ENCODE data around the gene CTNND2.

The CTNND2 gene

DNA sequence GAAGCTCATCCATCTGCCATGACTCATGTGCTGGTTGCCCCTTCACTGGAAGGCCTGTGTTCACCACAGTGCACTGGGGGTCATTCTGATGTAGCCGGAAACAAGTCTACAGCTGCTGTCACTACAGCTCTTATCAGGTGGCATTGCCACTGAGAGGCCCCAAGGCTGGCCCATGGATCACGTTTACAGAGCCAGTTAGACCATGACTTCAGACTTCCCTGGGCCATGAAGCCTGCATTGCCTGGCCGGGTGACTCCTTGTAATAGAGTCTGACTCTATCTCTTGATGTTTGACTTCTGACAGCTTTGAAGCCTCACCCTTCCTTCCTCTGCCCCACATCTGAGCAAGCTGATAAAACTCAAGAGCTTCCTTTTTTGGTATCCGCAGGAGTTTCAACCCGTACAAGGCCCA is 669.7 kb downstream of the CTNND2 start:
- no peak overlapping the region for H3K4me2 ChIP-seq (ENCODE audit: low read length)
- no peak overlapping the region for H4K8ac ChIP-seq (ENCODE audit: low read depth, low read length)
- no CpG with 5 or more reads among the region's 5 CpGs for WGBS (ENCODE audit: extremely low coverage, insufficient coverage, insufficient read length)
- H2BK12ac ChIP-seq (ENCODE audit: low read length) = no peak overlapping the region
- H2AK5ac ChIP-seq (ENCODE audit: low read length) = no peak overlapping the region
- no peak overlapping the region for H3K14ac ChIP-seq (ENCODE audit: low read length)
- H3K27me3 ChIP-seq (ENCODE audit: insufficient read depth, low read length) = no peaks in the 10 kb centered on the region
- H3K79me2 ChIP-seq (ENCODE audit: control insufficient read depth, insufficient read depth, low read length, poor library complexity) = no peaks in the 10 kb centered on the region
- H2BK120ac ChIP-seq (ENCODE audit: insufficient read depth, low read length, poor library complexity) = no peak overlapping the region
- H3K36me3 ChIP-seq (ENCODE audit: control insufficient read depth in 1 of 2, insufficient read depth in 2 of 2, low read length in 2 of 2) = peaks cover 0 to 4% of the 10 kb centered on the region in 2 experiments
- DNase-seq = no peak
- H2AFZ ChIP-seq (ENCODE audit: insufficient read depth, low read length, poor library complexity) = no peak overlapping the region
- H2BK5ac ChIP-seq (ENCODE audit: low read depth, low read length, poor library complexity) = no peak overlapping the region
- no peaks in the 10 kb centered on the region for H3K79me1 ChIP-seq (ENCODE audit: low read length)
- no peak overlapping the region for H3K18ac ChIP-seq (ENCODE audit: low read length)
- peaks cover 3 to 5% of the 10 kb centered on the region in 2 experiments for H3K4me1 ChIP-seq (ENCODE audit: control insufficient read depth in 1 of 2, insufficient read depth in 2 of 2, low read length in 2 of 2)
- no peak overlapping the region for H3K4me3 ChIP-seq (ENCODE audit: low read depth, low read length)
- no peak overlapping the region for H3K9ac ChIP-seq (ENCODE audit: low read length)
- H4K91ac ChIP-seq (ENCODE audit: low read depth, low read length) = no peak overlapping the region
- H3K27ac ChIP-seq (ENCODE audit: low read depth, low read length) = no peak overlapping the region
- no peak overlapping the region for H3K4ac ChIP-seq (ENCODE audit: low read depth, low read length)
- H3K9me3 ChIP-seq (ENCODE audit: insufficient read depth, low read depth, low read length) = peaks cover 6% of the 10 kb centered on the region
- no peak overlapping the region for H3K23ac ChIP-seq (ENCODE audit: low read length)
- H4K12ac ChIP-seq (ENCODE audit: low read depth, low read length) = no peak overlapping the region

DNA sequence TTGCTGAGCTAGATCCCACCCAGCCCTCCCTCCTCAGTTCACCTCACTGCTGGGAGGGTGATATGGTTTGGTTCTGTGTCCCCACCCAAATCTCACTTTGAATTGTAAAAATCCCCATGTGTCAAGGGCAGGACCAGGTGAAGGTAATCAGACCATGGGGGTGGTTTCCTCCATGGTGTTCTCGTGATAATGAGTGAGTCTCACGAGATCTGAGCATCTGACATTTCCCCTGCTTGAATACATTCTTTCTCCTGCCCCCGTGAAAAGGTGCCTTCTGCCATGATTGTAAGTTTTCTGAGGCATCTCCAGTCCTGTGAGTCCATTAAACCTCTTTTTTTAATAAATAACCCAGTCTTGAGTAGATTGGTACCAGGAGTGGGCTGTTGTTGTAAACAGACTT is 673.4 kb downstream of the CTNND2 start:
- Histone ChIP-seq H4K12ac (ENCODE audit: low read depth, low read length) (no peak overlapping the region), H3K23ac (ENCODE audit: low read length) (no peak overlapping the region), H4K91ac (ENCODE audit: low read depth, low read length) (no peak overlapping the region), H3K79me1 (ENCODE audit: low read length) (no peaks in the 10 kb centered on the region), H3K4me1 (ENCODE audit: control insufficient read depth in 1 of 2, insufficient read depth in 2 of 2, low read length in 2 of 2) (peaks cover 2 to 5% of the 10 kb centered on the region in 2 experiments), H3K27ac (ENCODE audit: low read depth, low read length) (no peak overlapping the region), H2BK5ac (ENCODE audit: low read depth, low read length, poor library complexity) (no peak overlapping the region), H3K36me3 (ENCODE audit: control insufficient read depth in 1 of 2, insufficient read depth in 2 of 2, low read length in 2 of 2) (peaks cover 0 to 4% of the 10 kb centered on the region in 2 experiments), H3K14ac (ENCODE audit: low read length) (no peak overlapping the region), H2AK5ac (ENCODE audit: low read length) (no peak overlapping the region), H2BK12ac (ENCODE audit: low read length) (no peak overlapping the region), H3K9ac (ENCODE audit: low read length) (no peak overlapping the region), H3K4me3 (ENCODE audit: low read depth, low read length) (no peak overlapping the region), H2BK120ac (ENCODE audit: insufficient read depth, low read length, poor library complexity) (no peak overlapping the region), H4K8ac (ENCODE audit: low read depth, low read length) (no peak overlapping the region), H3K27me3 (ENCODE audit: insufficient read depth, low read length) (no peaks in the 10 kb centered on the region), H3K4ac (ENCODE audit: low read depth, low read length) (no peak overlapping the region), H3K79me2 (ENCODE audit: control insufficient read depth, insufficient read depth, low read length, poor library complexity) (no peaks in the 10 kb centered on the region), H3K9me3 (ENCODE audit: insufficient read depth, low read depth, low read length) (peaks cover 6% of the 10 kb centered on the region), H3K18ac (ENCODE audit: low read length) (no peak overlapping the region), H2AFZ (ENCODE audit: insufficient read depth, low read length, poor library complexity) (no peak overlapping the region), H3K4me2 (ENCODE audit: low read length) (no peak overlapping the region)
- no peak for DNase-seq
- WGBS (ENCODE audit: extremely low coverage, insufficient coverage, insufficient read length) = no CpG with 5 or more reads among the region's 3 CpGs

DNA sequence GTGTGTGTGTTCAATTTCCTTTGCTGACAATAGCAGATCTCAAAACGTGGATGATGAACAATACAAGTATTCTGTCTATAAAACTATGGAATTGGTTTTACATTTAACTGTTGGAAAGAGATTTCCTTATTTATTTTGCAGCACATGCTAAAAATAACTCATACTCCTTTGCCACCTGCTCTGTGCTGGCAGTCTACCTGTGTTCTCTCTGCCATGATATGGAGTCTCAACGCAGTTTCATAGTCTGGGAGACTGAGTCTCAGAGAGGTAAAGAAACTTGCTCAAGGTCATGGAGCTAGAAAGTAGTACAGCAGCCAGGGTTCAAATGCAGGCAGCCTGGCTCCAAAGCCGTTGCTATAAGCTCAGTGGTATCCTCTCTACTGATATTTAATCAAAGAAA is 677.2 kb downstream of the CTNND2 start:
- DNase-seq = no peak
- peaks cover 0 to 4% of the 10 kb centered on the region in 2 experiments for H3K36me3 ChIP-seq (ENCODE audit: control insufficient read depth in 1 of 2, insufficient read depth in 2 of 2, low read length in 2 of 2)
- no peak overlapping the region for H3K4me3 ChIP-seq (ENCODE audit: low read depth, low read length)
- H3K27ac ChIP-seq (ENCODE audit: low read depth, low read length) = no peak overlapping the region
- H4K91ac ChIP-seq (ENCODE audit: low read depth, low read length) = no peak overlapping the region
- no peak overlapping the region for H2AFZ ChIP-seq (ENCODE audit: insufficient read depth, low read length, poor library complexity)
- H3K27me3 ChIP-seq (ENCODE audit: insufficient read depth, low read length) = no peaks in the 10 kb centered on the region
- H3K9ac ChIP-seq (ENCODE audit: low read length) = no peak overlapping the region
- H3K4me1 ChIP-seq (ENCODE audit: control insufficient read depth in 1 of 2, insufficient read depth in 2 of 2, low read length in 2 of 2) = no peaks in the 10 kb centered on the region
- no peaks in the 10 kb centered on the region for H3K79me1 ChIP-seq (ENCODE audit: low read length)
- H3K9me3 ChIP-seq (ENCODE audit: insufficient read depth, low read depth, low read length) = peaks cover 4% of the 10 kb centered on the region
- H4K12ac ChIP-seq (ENCODE audit: low read depth, low read length) = no peak overlapping the region
- no CpG with 5 or more reads among the region's 3 CpGs for WGBS (ENCODE audit: extremely low coverage, insufficient coverage, insufficient read length)
- H2BK12ac ChIP-seq (ENCODE audit: low read length) = no peak overlapping the region
- H3K18ac ChIP-seq (ENCODE audit: low read length) = no peak overlapping the region
- H2AK5ac ChIP-seq (ENCODE audit: low read length) = no peak overlapping the region
- H3K4ac ChIP-seq (ENCODE audit: low read depth, low read length) = no peak overlapping the region
- no peak overlapping the region for H3K4me2 ChIP-seq (ENCODE audit: low read length)
- no peaks in the 10 kb centered on the region for H3K79me2 ChIP-seq (ENCODE audit: control insufficient read depth, insufficient read depth, low read length, poor library complexity)
- no peak overlapping the region for H3K23ac ChIP-seq (ENCODE audit: low read length)
- no peak overlapping the region for H2BK120ac ChIP-seq (ENCODE audit: insufficient read depth, low read length, poor library complexity)
- no peak overlapping the region for H3K14ac ChIP-seq (ENCODE audit: low read length)
- H2BK5ac ChIP-seq (ENCODE audit: low read depth, low read length, poor library complexity) = no peak overlapping the region
- H4K8ac ChIP-seq (ENCODE audit: low read depth, low read length) = no peak overlapping the region

DNA sequence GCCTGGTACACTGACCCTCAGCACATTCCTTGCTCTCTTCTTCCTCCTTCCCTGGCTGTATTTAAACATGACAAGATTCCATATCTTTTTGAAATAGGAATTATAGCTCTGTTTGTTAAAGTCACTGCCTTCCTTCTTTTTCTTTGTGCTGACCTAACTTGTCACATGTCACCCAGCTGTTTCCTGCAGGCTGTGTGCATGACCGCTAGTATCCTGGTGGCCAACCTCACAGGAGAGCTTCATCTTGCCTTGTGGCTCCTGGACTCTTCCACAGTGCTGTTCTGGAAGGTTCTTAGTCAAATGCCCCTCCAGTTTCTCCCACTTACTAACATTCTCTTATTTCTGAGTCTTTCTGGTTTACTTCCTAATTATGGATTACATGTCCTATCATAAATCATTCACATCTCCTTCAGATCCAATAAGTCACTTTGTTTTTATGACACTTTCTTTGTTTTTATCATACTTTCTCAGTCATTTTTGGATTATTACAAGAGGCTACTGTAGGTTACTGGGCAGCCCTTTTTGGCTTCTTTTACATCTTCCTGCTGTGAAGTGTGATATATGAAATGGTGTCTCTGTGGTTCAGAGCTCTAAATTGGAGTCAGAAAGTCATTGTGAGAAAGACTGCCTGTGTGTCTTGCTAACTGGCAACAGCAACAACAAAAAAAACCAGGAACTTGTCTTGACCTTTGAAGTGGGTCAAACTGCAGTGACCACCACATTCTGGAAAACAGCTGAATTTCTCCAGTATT is 679.6 kb downstream of the CTNND2 start:
- Histone ChIP-seq H2BK5ac (ENCODE audit: low read depth, low read length, poor library complexity) (no peak overlapping the region), H3K79me2 (ENCODE audit: control insufficient read depth, insufficient read depth, low read length, poor library complexity) (no peaks in the 10 kb centered on the region), H3K9ac (ENCODE audit: low read length) (no peak overlapping the region), H2BK12ac (ENCODE audit: low read length) (no peak overlapping the region), H2AFZ (ENCODE audit: insufficient read depth, low read length, poor library complexity) (no peak overlapping the region), H4K8ac (ENCODE audit: low read depth, low read length) (no peak overlapping the region), H4K12ac (ENCODE audit: low read depth, low read length) (no peak overlapping the region), H3K9me3 (ENCODE audit: insufficient read depth, low read depth, low read length) (no peaks in the 10 kb centered on the region), H3K4me2 (ENCODE audit: low read length) (no peak overlapping the region), H3K23ac (ENCODE audit: low read length) (no peak overlapping the region), H3K36me3 (ENCODE audit: control insufficient read depth in 1 of 2, insufficient read depth in 2 of 2, low read length in 2 of 2) (no peaks in the 10 kb centered on the region), H4K91ac (ENCODE audit: low read depth, low read length) (no peak overlapping the region), H3K27ac (ENCODE audit: low read depth, low read length) (no peak overlapping the region), H3K18ac (ENCODE audit: low read length) (no peak overlapping the region), H3K27me3 (ENCODE audit: insufficient read depth, low read length) (no peaks in the 10 kb centered on the region), H2AK5ac (ENCODE audit: low read length) (no peak overlapping the region), H3K4ac (ENCODE audit: low read depth, low read length) (no peak overlapping the region), H3K14ac (ENCODE audit: low read length) (no peak overlapping the region), H2BK120ac (ENCODE audit: insufficient read depth, low read length, poor library complexity) (no peak overlapping the region), H3K79me1 (ENCODE audit: low read length) (no peaks in the 10 kb centered on the region), H3K4me3 (ENCODE audit: low read depth, low read length) (no peak overlapping the region), H3K4me1 (ENCODE audit: control insufficient read depth in 1 of 2, insufficient read depth in 2 of 2, low read length in 2 of 2) (no peaks in the 10 kb centered on the region)
- no peak for DNase-seq
- WGBS (ENCODE audit: extremely low coverage, insufficient coverage, insufficient read length) = no CpG with 5 or more reads among the region's 1 CpG
